ENCODE data around the gene UPK1A.
"Not testable (repeated sequence)": the region's sequence is repeated elsewhere in the genome, so short reads cannot be mapped to it uniquely, and the experiment has no call there.

UPK1A gene

GRCh38 chr19:35671818-35672217, 5.5 kb downstream of the UPK1A start:
- in situ Hi-C loops (cut with HindIII; ENCODE audit: low pct_ligation_motif_present, low pct_unique_long_range_greater_than_20kb, low sequenced_read_pairs): no loop called here
- no peak for DNase-seq

GRCh38 chr19:35673121-35673804, 6.9 kb downstream of the UPK1A start:
- in situ Hi-C loops (cut with HindIII; ENCODE audit: low pct_ligation_motif_present, low pct_unique_long_range_greater_than_20kb, low sequenced_read_pairs): no loop called here
- peak; percentile 85 for DNase-seq

GRCh38 chr19:35675589-35676140, 9.3 kb downstream of the UPK1A start:
- in situ Hi-C loops (cut with HindIII; ENCODE audit: low pct_ligation_motif_present, low pct_unique_long_range_greater_than_20kb, low sequenced_read_pairs): no loop called here

GRCh38 chr19:35689836-35690235, 23.5 kb downstream of the UPK1A start:
- DNase-seq: peak; percentile 21
- in situ Hi-C loops (cut with HindIII; ENCODE audit: low pct_ligation_motif_present, low pct_unique_long_range_greater_than_20kb, low sequenced_read_pairs): no loop called here

More at GRCh38 chr19:35675589-35676140, 9.3 kb downstream of the UPK1A start:
- DNase-seq: no peak

DNA sequence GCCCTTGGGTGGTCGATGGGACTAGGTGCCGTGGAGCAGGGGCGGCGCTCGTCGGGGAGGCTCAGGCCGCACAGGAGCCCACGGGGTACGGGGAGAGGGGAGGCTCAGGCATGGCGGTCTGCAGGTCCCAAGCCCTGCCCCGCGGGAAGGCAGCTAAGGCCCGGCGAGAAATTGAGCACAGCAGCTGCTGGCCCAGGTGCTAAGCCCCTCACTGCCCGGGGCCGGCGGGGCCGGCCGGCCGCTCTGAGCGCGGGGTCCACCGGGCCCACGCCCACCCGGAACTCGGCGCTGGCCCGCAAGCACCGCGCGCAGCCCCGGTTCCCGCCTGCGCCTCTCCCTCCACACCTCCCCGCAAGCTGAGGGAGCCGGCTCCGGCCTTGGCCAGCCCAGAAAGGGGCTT, 24.8 kb downstream of the UPK1A start:
- DNase-seq; in situ Hi-C loops (cut with HindIII; ENCODE audit: low pct_ligation_motif_present, low pct_unique_long_range_greater_than_20kb, low sequenced_read_pairs): not testable (repeated sequence)

DNA sequence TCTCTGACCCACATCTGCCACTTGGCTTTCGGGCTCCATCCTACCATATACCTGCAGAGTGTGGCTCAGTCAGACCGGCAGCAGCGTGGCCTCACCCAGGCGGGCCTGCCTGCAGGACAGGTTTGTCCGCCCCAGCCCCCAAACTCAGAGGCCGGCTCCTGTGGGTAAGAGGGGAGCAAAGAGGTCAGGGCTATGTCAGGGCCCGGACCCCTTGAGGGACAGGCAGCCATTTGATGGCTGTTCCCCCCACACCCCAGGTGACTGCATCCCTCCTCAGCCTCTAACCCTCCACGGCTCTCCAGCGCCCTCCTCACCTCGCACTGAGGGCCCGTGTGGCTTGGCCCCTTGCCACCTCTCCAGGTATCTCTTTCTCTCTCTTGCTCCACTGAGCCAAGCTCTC, 25.7 kb downstream of the UPK1A start:
- in situ Hi-C loops (cut with HindIII; ENCODE audit: low pct_ligation_motif_present, low pct_unique_long_range_greater_than_20kb, low sequenced_read_pairs): no loop called here
- no peak for DNase-seq

DNA sequence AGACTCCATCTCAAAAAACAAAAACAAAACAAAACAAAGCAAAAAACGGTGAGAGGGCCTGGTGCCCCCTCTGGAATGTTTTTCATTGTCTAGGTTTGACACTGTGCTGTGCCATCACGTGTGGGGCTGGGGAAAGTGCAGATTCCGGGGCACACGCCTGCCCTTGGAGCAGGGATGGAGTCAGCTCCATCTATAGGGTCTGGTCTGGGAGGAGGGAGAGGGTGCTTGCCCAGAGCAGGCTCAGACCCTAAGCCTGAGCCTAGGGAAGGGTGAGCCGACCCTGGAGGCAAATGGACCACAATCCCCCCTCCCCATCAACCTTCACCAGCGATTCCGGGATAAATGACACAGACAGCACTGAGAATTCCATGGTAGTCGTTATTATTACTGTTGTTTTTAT, 27.1 kb downstream of the UPK1A start:
- in situ Hi-C loops (cut with HindIII; ENCODE audit: low pct_ligation_motif_present, low pct_unique_long_range_greater_than_20kb, low sequenced_read_pairs): no loop called here
- DNase-seq: no peak

- in situ Hi-C loops (cut with HindIII; ENCODE audit: low pct_ligation_motif_present, low pct_unique_long_range_greater_than_20kb, low sequenced_read_pairs): no loop called here
- DNase-seq: peak; percentile 82
Observed at GRCh38 chr19:35693835-35694599, 27.7 kb downstream of the UPK1A start.

- in situ Hi-C loops (cut with HindIII; ENCODE audit: low pct_ligation_motif_present, low pct_unique_long_range_greater_than_20kb, low sequenced_read_pairs): no loop called here
- no peak for DNase-seq
Observed at GRCh38 chr19:35695895-35696422, 29.6 kb downstream of the UPK1A start.

GRCh38 chr19:35696835-35697234, 30.5 kb downstream of the UPK1A start:
- in situ Hi-C loops (cut with HindIII; ENCODE audit: low pct_ligation_motif_present, low pct_unique_long_range_greater_than_20kb, low sequenced_read_pairs): no loop called here
- DNase-seq: no peak

- in situ Hi-C loops (cut with HindIII; ENCODE audit: low pct_ligation_motif_present, low pct_unique_long_range_greater_than_20kb, low sequenced_read_pairs): no loop called here
Observed at GRCh38 chr19:35702223-35703012, 36.1 kb downstream of the UPK1A start.

DNA sequence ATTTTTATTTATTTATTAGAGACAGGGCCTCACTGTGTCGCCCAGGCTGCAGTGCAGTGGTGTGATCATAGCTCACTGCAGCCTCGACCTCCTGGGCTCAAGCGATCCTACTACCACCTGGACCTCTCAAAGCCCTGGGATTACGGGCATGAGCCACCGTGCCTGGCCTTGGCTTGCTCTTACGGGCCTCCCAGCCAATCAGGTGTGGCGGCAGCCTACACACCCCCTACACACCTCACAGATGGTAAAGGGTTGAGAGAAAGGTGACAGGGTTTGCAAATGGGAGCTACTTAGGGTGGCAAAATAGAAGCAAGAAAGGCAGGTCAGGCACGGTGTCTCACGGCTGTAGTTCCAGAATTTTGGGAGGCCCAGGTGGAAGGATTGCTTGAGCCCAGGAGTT, 37.0 kb downstream of the UPK1A start:
- in situ Hi-C loops (cut with HindIII; ENCODE audit: low pct_ligation_motif_present, low pct_unique_long_range_greater_than_20kb, low sequenced_read_pairs): no loop called here
- no peak for DNase-seq

More at GRCh38 chr19:35702223-35703012, 36.1 kb downstream of the UPK1A start:
- peak; percentile 97 for DNase-seq

DNA sequence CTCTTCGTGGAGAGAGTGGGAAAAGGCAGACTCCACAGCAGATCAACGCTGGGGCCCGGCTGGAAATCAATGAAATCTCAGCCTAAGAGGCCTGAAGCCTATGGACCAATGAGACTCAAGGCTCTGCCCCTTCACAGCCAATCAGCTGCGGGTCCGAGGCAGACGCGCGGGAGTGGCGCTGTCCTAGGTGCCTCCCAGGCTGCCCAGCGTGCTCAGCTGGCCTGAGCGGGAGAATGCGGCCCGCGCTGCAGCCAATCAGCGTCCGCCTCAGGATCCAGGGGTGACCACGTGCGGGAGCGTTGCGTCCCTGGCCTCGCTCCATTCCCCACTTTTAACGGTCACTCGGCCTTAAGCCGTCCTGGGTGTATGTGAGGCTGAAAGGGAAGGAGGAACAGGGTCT, 37.9 kb downstream of the UPK1A start, which contains the start of gene ZBTB32:
ZBTB32 (plus strand) TSS at position 341 of the 400 bp plus-strand sequence. CDS start 10,069 bp downstream, outside the sequence.
- in situ Hi-C loops (cut with HindIII; ENCODE audit: low pct_ligation_motif_present, low pct_unique_long_range_greater_than_20kb, low sequenced_read_pairs): no loop called here
- no peak for DNase-seq

- in situ Hi-C loops (cut with HindIII; ENCODE audit: low pct_ligation_motif_present, low pct_unique_long_range_greater_than_20kb, low sequenced_read_pairs): no loop called here
Observed at GRCh38 chr19:35708391-35708790, 42.1 kb downstream of the UPK1A start.

DNA sequence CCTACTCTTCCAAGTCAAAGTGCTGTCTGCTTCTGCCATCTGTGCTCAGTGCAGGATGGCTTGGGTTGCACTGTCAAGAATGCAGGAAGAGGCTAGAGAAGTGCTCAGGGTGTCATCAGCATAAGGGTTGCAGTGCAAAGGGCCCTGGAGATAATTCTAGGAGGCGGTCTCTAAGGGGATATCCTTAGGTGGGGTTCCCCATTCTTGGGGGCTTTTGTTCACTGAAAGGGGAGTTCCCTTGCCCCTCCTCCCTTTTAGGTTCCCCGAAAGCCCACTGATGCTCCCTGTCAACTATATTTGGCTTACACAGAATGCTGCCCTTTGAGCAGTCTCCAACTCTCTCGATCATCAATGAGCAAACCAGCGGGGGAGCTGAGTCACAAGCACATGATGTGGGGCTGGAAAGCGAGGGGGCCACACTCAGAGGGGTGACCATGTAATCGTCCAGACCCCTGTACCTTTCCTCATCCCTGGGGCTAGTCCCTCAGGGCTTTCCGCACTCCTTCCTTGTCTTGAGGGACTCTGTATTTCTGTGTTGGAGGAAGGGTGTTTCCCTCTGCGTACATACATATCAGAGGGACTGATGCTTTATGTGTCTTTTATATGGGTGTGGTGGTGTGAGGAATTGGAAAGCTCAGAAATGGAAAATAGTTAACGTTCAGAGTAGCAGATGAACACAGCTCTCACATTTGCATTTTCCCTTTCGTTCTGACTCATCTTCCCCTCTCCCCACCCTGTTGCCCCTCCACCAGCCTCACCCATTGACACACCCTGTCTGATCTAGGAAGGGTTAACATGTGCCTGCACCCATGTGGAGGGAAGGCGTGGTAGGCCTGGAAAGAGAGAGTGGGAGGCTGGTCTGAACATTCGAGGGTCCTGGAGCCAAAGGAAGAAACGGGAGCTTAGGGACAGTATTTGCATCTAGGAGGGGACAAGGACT, 44.7 kb downstream of the UPK1A start:
- no peak for DNase-seq
- in situ Hi-C loops (cut with HindIII; ENCODE audit: low pct_ligation_motif_present, low pct_unique_long_range_greater_than_20kb, low sequenced_read_pairs): no loop called here

More at GRCh38 chr19:35708391-35708790, 42.1 kb downstream of the UPK1A start:
- no peak for DNase-seq

DNA sequence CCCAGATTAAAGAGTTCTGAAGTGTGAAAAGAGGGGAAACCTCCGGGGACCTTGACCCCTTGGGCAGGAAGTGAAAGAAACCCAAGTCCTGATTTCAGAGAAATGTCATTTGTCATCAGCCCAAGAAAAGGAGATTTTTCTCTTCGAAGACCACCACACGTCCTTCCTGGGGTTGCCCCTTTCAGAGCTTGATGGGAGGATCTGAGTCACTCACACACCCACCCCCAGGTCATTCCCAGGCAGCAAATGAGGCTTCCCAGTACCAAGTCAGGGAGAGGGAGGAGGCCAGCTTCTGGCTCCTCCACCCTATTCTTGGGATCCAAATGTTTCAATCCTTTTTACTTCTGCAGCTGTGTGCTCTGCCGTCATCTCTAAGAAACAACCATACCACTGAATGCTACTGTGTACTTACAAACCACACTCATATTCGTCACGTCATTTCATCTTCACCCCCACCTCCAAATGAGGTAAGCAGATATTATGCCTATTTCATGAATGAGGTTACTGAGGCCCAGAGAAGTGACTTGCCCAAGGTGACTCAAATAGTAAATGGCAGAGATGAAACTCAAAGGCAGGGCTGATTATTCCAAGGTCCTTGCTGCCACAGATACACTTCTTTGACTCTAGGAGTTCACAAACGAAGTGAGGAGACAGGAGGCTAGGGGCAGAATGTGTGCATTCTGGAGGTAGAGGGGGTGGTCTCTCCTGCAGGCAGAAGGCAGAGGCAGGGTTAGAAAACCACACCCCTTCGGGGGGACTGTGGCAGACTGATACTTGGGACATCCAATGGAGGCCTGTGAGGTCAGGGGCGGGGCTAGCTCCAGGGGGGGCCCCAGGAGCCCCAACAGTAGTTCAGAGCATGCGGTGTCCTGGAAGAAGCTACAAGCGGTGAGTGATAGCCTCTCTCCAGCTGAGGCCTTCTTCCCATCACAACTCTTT, 46.5 kb downstream of the UPK1A start:
- no peak for DNase-seq
- in situ Hi-C loops (cut with HindIII; ENCODE audit: low pct_ligation_motif_present, low pct_unique_long_range_greater_than_20kb, low sequenced_read_pairs): no loop called here

DNA sequence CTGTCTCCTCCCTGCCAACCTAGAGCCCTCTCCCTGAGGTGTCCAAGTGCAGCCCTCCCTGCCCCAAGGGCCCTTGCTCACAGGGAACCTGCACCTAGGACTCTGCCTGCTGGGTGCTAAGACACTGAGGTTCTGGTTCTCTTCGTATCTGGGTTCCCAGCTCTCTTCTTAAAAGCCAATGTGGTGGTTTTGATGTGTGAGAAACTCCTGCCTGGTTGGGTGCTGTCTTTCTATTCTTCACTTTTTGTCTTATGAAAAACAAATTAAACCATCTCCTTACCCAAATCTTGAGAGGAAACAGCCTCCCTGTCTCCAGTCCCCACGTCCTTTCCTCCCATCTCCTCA, 47.2 kb downstream of the UPK1A start:
- in situ Hi-C loops (cut with HindIII; ENCODE audit: low pct_ligation_motif_present, low pct_unique_long_range_greater_than_20kb, low sequenced_read_pairs): no loop called here
- DNase-seq: no peak
